Lung (tissue), 12 donors: ENCODE measurements around the gene TNFRSF4. TPM values are rescaled to one million over a fixed set of nuclear protein-coding genes. Genes with fewer than 3 reads are reported as not detected.
A peak's percentile ranks its signal among the peaks of the same experiment; 100 is the strongest.

Source experiments
- ATAC-seq: fragments of 200-7000 bp; cut with Tn5 transposase; one replicate; pipeline ENCODE4 v1.9.1; 2020; ENCODE audit warnings: moderate number of reproducible peaks; ENCODE audit not compliant: insufficient read depth, low FRiP score
- DNase-seq, 3 donors: peaks; one replicate each; pipeline ENCODE4 v3.0.0-alpha.2; 2013 to 2017
- H3K27ac ChIP-seq, 2 donors: one replicate each; pipeline ENCODE4 v1.5.1; 2013; ENCODE audit warnings: mild to moderate bottlenecking in 2 of 2, moderate library complexity in 2 of 2, control low read depth in 1 of 2, inconsistent platforms in 1 of 2, low read depth in 1 of 2, low read length in 1 of 2
- H3K27me3 ChIP-seq, 3 donors: one replicate each; pipeline ENCODE4 v1.5.1; 2013; ENCODE audit warnings: low read length in 2 of 3; ENCODE audit not compliant: control insufficient read depth in 3 of 3, insufficient read depth in 3 of 3
- H3K36me3 ChIP-seq, 4 donors: one replicate each; pipeline ENCODE4 v1.5.1; 2013; ENCODE audit warnings: low read length in 4 of 4, mild to moderate bottlenecking in 1 of 4, moderate library complexity in 1 of 4; ENCODE audit not compliant: control insufficient read depth in 4 of 4, insufficient read depth in 4 of 4
- H3K4me1 ChIP-seq, 5 donors: one replicate each; pipeline ENCODE4 v1.5.1; 2013; ENCODE audit warnings: low read length in 5 of 5, mild to moderate bottlenecking in 2 of 5, moderate library complexity in 1 of 5; ENCODE audit not compliant: control insufficient read depth in 5 of 5, insufficient read depth in 5 of 5
- H3K4me3 ChIP-seq: one replicate; pipeline ENCODE4 v1.5.1; 2013; ENCODE audit warnings: mild to moderate bottlenecking, control low read depth, moderate library complexity
- H3K9ac ChIP-seq, 2 donors: one replicate each; pipeline ENCODE4 v1.5.1; 2013; ENCODE audit warnings: low read length in 2 of 2, control low read depth in 1 of 2; ENCODE audit not compliant: insufficient read depth in 1 of 2
- H3K9me3 ChIP-seq, 4 donors: one replicate each; pipeline ENCODE4 v1.5.1; 2013; ENCODE audit warnings: low read length in 3 of 4, mild to moderate bottlenecking in 1 of 4, moderate library complexity in 1 of 4; ENCODE audit not compliant: control insufficient read depth in 4 of 4, insufficient read depth in 3 of 4
- CTCF ChIP-seq: IDR thresholded peaks from 2 replicates; pipeline ENCODE4 v1.5.1; 2012; ENCODE audit warnings: mild to moderate bottlenecking; ENCODE audit errors: control extremely low read depth, extremely low read depth
- WGBS, 2 donors: extraction: QIAGEN DNeasy Blood & Tissue Kit; methylation state at CpG; one replicate each; pipeline ENCODE4 v1.1.7; 2013; 5-methylcytosine and 5-hydroxymethylcytosine counted together
- polyA plus RNA-seq, 2 donors: library from polyadenylated mRNA; stranded (reverse); fragments of 200-250 nt; gene quantifications; one replicate each; pipeline ENCODE4 v1.2.1, GENCODE V29; 2013
- total RNA-seq, 2 donors: library from RNA; depleted of rRNA in 1 of 2; stranded (reverse); fragments of >200 nt in 1 of 2; gene quantifications; one replicate each; pipeline ENCODE4 v1.2.1, GENCODE V29; 2014 to 2021
- donor health status: control.
- donor health status: control.
- donor health status: Bipolar disorder and iron deficiency.
- donor health status: healthy.
- donor health status: DM: yes; HTN: yes; CAD: no.

The TNFRSF4 gene
- total and polyA plus RNA-seq, 4 donors, result 3.6 to 11.3 (median 6.9) TPM

GRCh38 chr1:1175221-1176062 is 38.5 kb downstream of the TNFRSF4 start:
- Histone ChIP-seq H3K27me3 (peaks cover 5 to 25% (median 10%) of the 10 kb centered on the region in 3 donors), H3K4me1 (no peaks in the 10 kb centered on the region), H3K4me3 (no peak overlapping the region), H3K9ac (no peak overlapping the region), H3K27ac (no peak overlapping the region), H3K9me3 (peaks cover 0 to 13% (median 0%) of the 10 kb centered on the region in 4 donors), H3K36me3 (no peaks in the 10 kb centered on the region)
- WGBS, 2 donors, result 84 to 88% methylated on average over 29 of the region's 29 CpGs
- no peak for TF ChIP-seq CTCF
- peak in 1 of 3 donors; percentile 12 for DNase-seq
- ATAC-seq, result no peak

DNA sequence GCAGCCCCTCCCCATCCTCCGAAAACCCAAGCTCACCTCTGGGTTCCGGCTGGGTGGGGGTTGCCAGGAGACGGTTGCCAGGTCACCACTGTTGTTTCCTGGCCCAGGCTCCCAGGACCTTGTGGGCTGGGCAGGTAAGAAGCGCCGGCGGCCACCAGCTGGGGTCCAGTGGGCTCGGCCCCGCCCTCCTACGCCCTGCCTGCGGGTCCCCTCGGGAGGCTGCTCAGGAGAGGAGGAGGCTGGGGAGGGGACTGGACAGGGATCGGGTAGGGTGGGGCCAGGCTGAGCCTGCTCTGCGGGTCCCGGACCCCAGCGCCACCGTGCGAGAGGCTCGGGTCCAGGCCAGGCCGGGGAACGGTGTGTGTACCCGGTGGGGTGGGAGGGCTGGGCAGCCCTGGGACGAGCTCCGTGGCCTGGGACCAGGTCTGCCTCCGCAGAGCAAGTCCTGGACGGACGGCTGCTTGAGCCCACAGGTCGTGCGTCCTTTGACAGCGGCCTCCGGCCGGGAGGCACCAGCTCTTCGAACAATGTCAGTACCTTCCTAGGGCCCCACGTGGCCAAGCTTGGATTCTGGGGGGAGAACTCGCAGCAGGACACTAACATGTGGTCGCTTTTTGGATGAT is 40.0 kb downstream of the TNFRSF4 start, which contains the start of gene TTLL10:
Gene TTLL10 (plus strand): TSS at position 88 of the 623 bp plus-strand sequence. CDS start 5,336 bp downstream, outside the sequence.
- Histone ChIP-seq H3K27me3 (peaks cover 9 to 25% (median 10%) of the 10 kb centered on the region in 3 donors), H3K36me3 (no peaks in the 10 kb centered on the region), H3K9me3 (peaks cover 0 to 13% (median 0%) of the 10 kb centered on the region in 4 donors), H3K4me1 (no peaks in the 10 kb centered on the region), H3K4me3 (no peak within 1 kb of the TSS), H3K27ac (no peak within 1 kb of the TSS), H3K9ac (no peak within 1 kb of the TSS)
- no peak for TF ChIP-seq CTCF
- WGBS, 2 donors, result 24 to 41% methylated on average over 35 of the region's 35 CpGs
- ATAC-seq, result no peak
- peak; percentile 19 to 73 (median 50) for DNase-seq

- Histone ChIP-seq H3K9me3 (peaks cover 0 to 13% (median 0%) of the 10 kb centered on the region in 4 donors), H3K4me3 (no peak overlapping the region), H3K9ac (no peak overlapping the region), H3K4me1 (no peaks in the 10 kb centered on the region), H3K27me3 (peaks cover 9 to 25% (median 10%) of the 10 kb centered on the region in 3 donors), H3K27ac (no peak overlapping the region), H3K36me3 (no peaks in the 10 kb centered on the region)
- DNase-seq, result peak in 1 of 3 donors; percentile 9
- TF ChIP-seq CTCF, result no peak
- ATAC-seq, result no peak
- whole genome bisulfite sequencing, 2 donors, result 49 to 61% methylated on average over 31 to 32 of the region's 32 CpGs
Measured at GRCh38 chr1:1173061-1173792, 40.7 kb downstream of the TNFRSF4 start.
